ENCODE results near the gene TBC1D22A.

Gene TBC1D22A

DNA sequence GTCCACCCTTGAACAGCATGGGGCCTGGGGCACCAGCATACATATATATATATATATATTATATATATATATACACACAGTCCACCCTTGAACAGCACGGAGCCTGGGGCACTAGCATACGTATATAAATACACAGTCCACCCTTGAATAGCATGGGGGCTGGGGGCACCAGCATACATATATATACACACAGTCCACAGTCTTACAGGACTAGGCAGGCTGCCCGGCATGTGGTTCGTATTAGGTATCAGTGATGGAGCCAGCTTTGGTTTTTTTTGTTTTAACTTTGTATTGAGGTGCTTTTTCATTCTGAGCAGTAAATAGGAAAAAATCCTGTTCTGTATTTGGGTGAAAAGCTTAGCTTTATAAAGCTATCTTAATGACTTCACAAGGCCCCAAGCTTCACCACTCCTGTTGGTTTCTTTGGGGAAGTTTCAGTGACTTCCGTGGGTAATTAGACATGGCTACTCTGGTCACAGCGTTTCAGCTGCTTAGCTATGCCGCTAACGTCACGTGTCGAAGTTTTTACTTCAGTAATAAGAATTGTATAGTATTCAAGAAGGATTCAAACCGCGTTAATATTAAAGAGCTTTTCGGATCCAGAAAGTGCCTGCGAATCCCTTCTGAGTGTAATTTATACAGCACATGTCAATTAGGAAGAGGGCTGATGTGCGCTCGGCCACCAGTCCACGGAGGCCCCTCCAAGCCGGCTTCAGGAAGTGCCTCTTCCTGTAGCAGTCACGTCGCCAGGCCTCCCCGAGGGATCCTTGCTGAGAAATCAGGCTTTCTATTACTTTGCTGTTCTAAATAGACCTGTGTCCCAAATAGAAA lies 179.7 kb downstream of the TBC1D22A start:
- H3K4me3 ChIP-seq (replicated peaks in 1 of 2; ENCODE audit: low read depth in 2 of 2, low read length in 2 of 2), result no peak overlapping the region
- no peak for DNase-seq (ENCODE audit: low read depth in 2 of 2)
- TF ChIP-seq, protein P1, sequence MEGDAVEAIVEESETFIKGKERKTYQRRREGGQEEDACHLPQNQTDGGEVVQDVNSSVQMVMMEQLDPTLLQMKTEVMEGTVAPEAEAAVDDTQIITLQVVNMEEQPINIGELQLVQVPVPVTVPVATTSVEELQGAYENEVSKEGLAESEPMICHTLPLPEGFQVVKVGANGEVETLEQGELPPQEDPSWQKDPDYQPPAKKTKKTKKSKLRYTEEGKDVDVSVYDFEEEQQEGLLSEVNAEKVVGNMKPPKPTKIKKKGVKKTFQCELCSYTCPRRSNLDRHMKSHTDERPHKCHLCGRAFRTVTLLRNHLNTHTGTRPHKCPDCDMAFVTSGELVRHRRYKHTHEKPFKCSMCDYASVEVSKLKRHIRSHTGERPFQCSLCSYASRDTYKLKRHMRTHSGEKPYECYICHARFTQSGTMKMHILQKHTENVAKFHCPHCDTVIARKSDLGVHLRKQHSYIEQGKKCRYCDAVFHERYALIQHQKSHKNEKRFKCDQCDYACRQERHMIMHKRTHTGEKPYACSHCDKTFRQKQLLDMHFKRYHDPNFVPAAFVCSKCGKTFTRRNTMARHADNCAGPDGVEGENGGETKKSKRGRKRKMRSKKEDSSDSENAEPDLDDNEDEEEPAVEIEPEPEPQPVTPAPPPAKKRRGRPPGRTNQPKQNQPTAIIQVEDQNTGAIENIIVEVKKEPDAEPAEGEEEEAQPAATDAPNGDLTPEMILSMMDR (IDR thresholded peaks at IDR 0.05; ENCODE audit: low read depth, low read length), result no peak

DNA sequence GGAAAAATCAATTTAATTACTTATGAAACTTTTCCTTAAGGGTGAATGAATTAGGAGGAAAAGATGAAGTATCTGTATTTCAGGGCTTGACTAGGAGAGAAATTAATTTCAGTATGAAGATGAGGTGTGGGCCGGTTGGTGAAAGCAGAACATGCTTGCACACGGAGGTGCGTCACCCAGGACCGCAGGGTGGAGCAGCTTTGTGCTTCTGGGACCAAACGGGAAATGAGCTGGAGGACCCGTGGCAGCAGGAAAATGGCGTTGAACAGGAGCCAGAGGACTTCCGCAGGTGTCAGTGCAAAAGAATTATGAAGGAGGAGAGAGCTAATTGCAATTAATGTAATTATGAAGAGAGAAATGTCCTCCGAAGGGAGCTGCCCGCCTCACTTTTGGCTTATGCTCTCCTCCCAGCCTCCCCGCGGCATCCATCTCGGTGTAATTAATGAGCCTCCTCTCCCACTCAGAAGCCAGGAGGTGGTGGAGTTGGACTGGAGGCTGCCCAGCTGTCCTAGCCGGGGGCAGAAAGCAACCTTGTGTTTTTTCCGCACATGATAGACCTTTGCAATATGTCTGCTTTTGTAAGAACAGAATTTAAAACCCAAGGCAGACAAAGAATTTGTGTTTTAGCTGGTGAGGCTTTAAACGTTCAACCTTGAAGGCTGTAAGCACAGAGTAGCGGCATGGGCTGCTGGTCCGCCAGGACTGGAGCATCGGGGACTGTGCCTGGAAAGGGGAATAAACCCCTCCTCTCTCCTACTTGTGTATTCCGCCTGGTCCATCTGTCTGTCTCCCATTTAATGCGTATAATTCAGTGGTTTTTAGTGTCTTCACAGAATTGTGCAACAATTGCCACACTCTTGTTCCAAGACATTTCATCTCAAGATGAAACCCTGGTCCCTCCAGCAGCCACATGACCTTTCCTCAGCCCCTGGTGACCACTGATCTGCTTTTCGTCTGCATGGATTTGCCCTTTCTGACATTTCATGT lies 180.6 kb downstream of the TBC1D22A start:
- H3K4me3 ChIP-seq (replicated peaks in 1 of 2; ENCODE audit: low read depth in 2 of 2, low read length in 2 of 2), result no peak overlapping the region
- TF ChIP-seq, protein P1 (IDR thresholded peaks at IDR 0.05; ENCODE audit: low read depth, low read length), result no peak
- DNase-seq (ENCODE audit: low read depth in 2 of 2), result peak in 1 of 2 donors; percentile 28

GRCh38 chr22:46945481-46945880 lies 183.0 kb downstream of the TBC1D22A start:
- no peak for DNase-seq (ENCODE audit: low read depth in 2 of 2)
- TF ChIP-seq, protein P1 (IDR thresholded peaks at IDR 0.05; ENCODE audit: low read depth, low read length), result no peak
- H3K4me3 ChIP-seq (replicated peaks in 1 of 2; ENCODE audit: low read depth in 2 of 2, low read length in 2 of 2), result no peak overlapping the region

GRCh38 chr22:46946383-46946962 lies 184.0 kb downstream of the TBC1D22A start:
- no peak overlapping the region for H3K4me3 ChIP-seq (replicated peaks in 1 of 2; ENCODE audit: low read depth in 2 of 2, low read length in 2 of 2)
- TF ChIP-seq, protein P1 (IDR thresholded peaks at IDR 0.05; ENCODE audit: low read depth, low read length), result no peak
- DNase-seq (ENCODE audit: low read depth in 2 of 2), result no peak

DNA sequence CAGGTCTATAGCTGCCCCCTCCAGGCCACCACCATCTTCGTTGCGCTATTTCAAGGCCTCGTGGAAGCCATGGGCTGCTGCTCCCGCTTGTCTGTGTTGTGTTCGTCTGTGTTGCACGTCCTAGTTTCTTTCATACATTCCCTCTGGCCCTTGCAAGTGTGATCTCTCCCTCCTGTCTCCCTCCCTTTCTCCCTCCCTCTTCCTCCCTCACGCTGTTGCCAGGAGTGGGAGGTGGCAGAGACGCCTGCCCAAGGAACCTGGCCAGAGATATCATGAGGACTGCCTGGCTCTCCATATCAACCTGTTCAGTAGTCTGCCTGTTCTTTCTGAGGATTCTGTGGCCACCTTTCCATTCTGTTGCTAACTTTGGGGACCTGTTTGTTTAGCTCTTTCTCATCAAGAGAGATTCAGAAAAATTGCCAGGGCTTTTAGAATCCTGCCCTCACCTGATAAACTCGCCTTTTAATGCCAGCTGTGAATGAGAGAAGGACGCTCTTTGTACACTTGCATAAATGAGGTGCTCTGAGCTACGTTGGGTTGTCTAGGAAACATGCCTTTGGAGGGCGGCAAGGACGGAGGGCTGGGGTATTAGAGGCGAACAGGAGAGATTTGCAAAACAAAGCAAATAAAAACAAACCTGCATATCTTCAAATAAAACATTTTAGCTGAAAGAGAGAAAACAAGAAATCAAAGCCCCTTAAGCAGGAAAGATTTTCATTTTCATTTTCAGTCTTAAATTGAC lies 185.2 kb downstream of the TBC1D22A start:
- DNase-seq (ENCODE audit: low read depth in 2 of 2), result no peak
- no peak overlapping the region for H3K4me3 ChIP-seq (replicated peaks in 1 of 2; ENCODE audit: low read depth in 2 of 2, low read length in 2 of 2)
- TF ChIP-seq, protein P1 (IDR thresholded peaks at IDR 0.05; ENCODE audit: low read depth, low read length), result no peak
